Endodermal cell (in vitro differentiated cells): ENCODE measurements around the gene PANK4. TPM values are rescaled to one million over a fixed set of nuclear protein-coding genes. Genes with fewer than 3 reads are reported as not detected.

Source experiments
- DNase-seq: peaks from one replicate; pipeline ENCODE4 v3.0.0-alpha.2; 2017
- H3K27ac ChIP-seq: 2 replicates; pipeline ENCODE4 v1.5.1; 2013; ENCODE audit warnings: mild to moderate bottlenecking, low read depth, low read length, moderate library complexity
- H3K27me3 ChIP-seq: 2 replicates; pipeline ENCODE4 v1.6.1; 2013; ENCODE audit warnings: mild to moderate bottlenecking, low read length, moderate library complexity; ENCODE audit not compliant: insufficient read depth, control insufficient read depth, poor library complexity, severe bottlenecking
- H3K36me3 ChIP-seq: 2 replicates; pipeline ENCODE4 v1.7.0; 2013; ENCODE audit warnings: mild to moderate bottlenecking, low read length, moderate library complexity; ENCODE audit not compliant: control insufficient read depth, insufficient read depth
- H3K4me1 ChIP-seq: one replicate; pipeline ENCODE4 v1.7.0; 2013; ENCODE audit warnings: low read length; ENCODE audit not compliant: control insufficient read depth, insufficient read depth
- H3K4me3 ChIP-seq: 2 replicates; pipeline ENCODE4 v1.5.1; 2013; ENCODE audit warnings: mild to moderate bottlenecking, low read length, moderate library complexity
- H3K9ac ChIP-seq: 2 replicates; pipeline ENCODE4 v1.6.1; 2013; ENCODE audit warnings: mild to moderate bottlenecking, low read length, moderate library complexity; ENCODE audit not compliant: poor library complexity, severe bottlenecking; ENCODE audit errors: extremely low read depth
- H3K9me3 ChIP-seq: 2 replicates; pipeline ENCODE4 v1.6.1; 2013; ENCODE audit warnings: mild to moderate bottlenecking, low read length, moderate library complexity; ENCODE audit not compliant: control insufficient read depth
- H3K27ac Mint-ChIP-seq: 2 replicates; pipeline ENCODE4 v1.8.0; 2020; ENCODE audit warnings: mixed read lengths
- H3K27me3 Mint-ChIP-seq: 2 replicates; pipeline ENCODE4 v1.8.0; 2021; ENCODE audit warnings: mild to moderate bottlenecking, mixed read lengths; ENCODE audit not compliant: insufficient read depth
- H3K36me3 Mint-ChIP-seq: 2 replicates; pipeline ENCODE4 v1.8.0; 2020; ENCODE audit warnings: low read depth, mixed read lengths
- H3K4me1 Mint-ChIP-seq: 2 replicates; pipeline ENCODE4 v1.8.0; 2020; ENCODE audit warnings: mixed read lengths
- H3K4me3 Mint-ChIP-seq: 2 replicates; pipeline ENCODE4 v1.8.0; 2020; ENCODE audit warnings: mild to moderate bottlenecking, moderate library complexity, mixed read lengths
- H3K9me3 Mint-ChIP-seq: 2 replicates; pipeline ENCODE4 v1.8.0; 2020; ENCODE audit warnings: mild to moderate bottlenecking, mixed read lengths
- CTCF ChIP-seq: fragments of 200-600 bp; sonication (generic); conservative IDR thresholded peaks from 2 replicates; pipeline ENCODE4 v1.5.0; 2021; ENCODE audit warnings: antibody characterized with exemption, mild to moderate bottlenecking
- WGBS, 2 experiments: methylation state at CpG; one replicate each; pipeline versions ENCODE4 v1.1.5 to v1.1.7; 2013; ENCODE audit warnings: missing lambda C conversion rate in 2 of 2, mixed read lengths in 1 of 2; ENCODE audit not compliant: insufficient coverage in 1 of 2, insufficient read length in 1 of 2; 5-methylcytosine and 5-hydroxymethylcytosine counted together
- total RNA-seq, 2 donors: library from RNA; stranded (reverse); fragmentation: NEBNext Ultra II Directional in 1 of 2; extraction: Animal tissue kit (Norgen Biotek cat#: 25700) in 1 of 2; gene quantifications; 2 replicates in 1 of 2; 3 replicates in 1 of 2; pipeline ENCODE4 v1.2.1, GENCODE V29; 2021

PANK4 gene
- total RNA-seq, 2 donors from 2014 or later, result 45.6 to 49.5 TPM

- Histone ChIP-seq H3K27me3 (no peaks in the 10 kb centered on the region), H3K4me1 (no peaks in the 10 kb centered on the region), H3K27ac (no peak overlapping the region)
Observed at GRCh38 chr1:2465371-2466269, 60.8 kb downstream of the PANK4 start.

DNA sequence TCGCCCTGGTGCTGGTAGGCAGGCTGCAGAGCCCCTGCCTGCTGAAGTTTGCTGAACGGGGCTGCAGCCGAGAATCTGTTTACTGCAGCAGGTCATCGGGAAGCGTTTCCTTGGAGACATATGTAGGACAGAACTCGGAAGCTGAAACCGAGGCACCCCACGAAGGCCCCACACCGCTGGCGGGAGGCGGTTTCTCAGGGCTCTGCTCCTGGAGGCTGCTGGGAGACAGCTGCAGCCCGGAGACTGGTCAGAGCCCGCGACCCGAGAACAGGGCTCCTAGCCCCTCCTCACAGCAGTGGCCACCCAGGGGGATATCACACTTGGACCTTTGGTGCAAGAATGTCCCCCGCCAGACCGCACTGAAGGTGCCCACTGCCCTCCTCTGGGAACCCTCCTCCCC lies 63.0 kb downstream of the PANK4 start:
- Mint-ChIP-seq H3K27ac (no peak overlapping the region), H3K9me3 (no peaks in the 10 kb centered on the region), H3K4me3 (no peak overlapping the region), H3K4me1 (no peaks in the 10 kb centered on the region), H3K36me3 (no peaks in the 10 kb centered on the region), H3K27me3 (no peaks in the 10 kb centered on the region)
- Histone ChIP-seq H3K9ac (no peak overlapping the region), H3K9me3 (no peaks in the 10 kb centered on the region), H3K27ac (no peak overlapping the region), H3K4me1 (no peaks in the 10 kb centered on the region), H3K36me3 (no peaks in the 10 kb centered on the region), H3K4me3 (no peak overlapping the region), H3K27me3 (no peaks in the 10 kb centered on the region)
- 86 to 88% methylated on average over 11 to 17 of the region's 17 CpGs for WGBS, 2 experiments
- no peak for TF ChIP-seq CTCF
- no peak for DNase-seq

More at GRCh38 chr1:2465371-2466269, 60.8 kb downstream of the PANK4 start:
- DNase-seq, result no peak
- no peaks in the 10 kb centered on the region for H3K4me1 Mint-ChIP-seq
- Histone ChIP-seq H3K4me3 (no peak overlapping the region), H3K36me3 (no peaks in the 10 kb centered on the region), H3K9ac (no peak overlapping the region), H3K9me3 (no peaks in the 10 kb centered on the region)
- no peak overlapping the region for H3K27ac Mint-ChIP-seq
- 87 to 91% methylated on average over 27 to 33 of the region's 33 CpGs for WGBS, 2 experiments
- H3K4me3 Mint-ChIP-seq, result no peak overlapping the region
- no peaks in the 10 kb centered on the region for H3K36me3 Mint-ChIP-seq
- no peak for TF ChIP-seq CTCF
- H3K9me3 Mint-ChIP-seq, result no peaks in the 10 kb centered on the region
- no peaks in the 10 kb centered on the region for H3K27me3 Mint-ChIP-seq

- no peak overlapping the region for H3K9ac ChIP-seq
- TF ChIP-seq CTCF, result no peak
- Mint-ChIP-seq H3K36me3 (no peaks in the 10 kb centered on the region), H3K4me3 (no peak overlapping the region), H3K9me3 (no peaks in the 10 kb centered on the region), H3K27me3 (no peaks in the 10 kb centered on the region), H3K27ac (no peak overlapping the region), H3K4me1 (no peaks in the 10 kb centered on the region)
- H3K4me1 ChIP-seq, result no peaks in the 10 kb centered on the region
- H3K4me3 ChIP-seq, result no peak overlapping the region
- H3K36me3 ChIP-seq, result no peaks in the 10 kb centered on the region
- H3K9me3 ChIP-seq, result no peaks in the 10 kb centered on the region
- H3K27me3 ChIP-seq, result no peaks in the 10 kb centered on the region
- 79 to 84% methylated on average over 14 to 15 of the region's 15 CpGs for WGBS, 2 experiments
- DNase-seq, result no peak
- H3K27ac ChIP-seq, result no peak overlapping the region
Observed at GRCh38 chr1:2462819-2463218, 63.6 kb downstream of the PANK4 start.
